LNCAP (cell line): ENCODE data around the gene SUGP1.

ENCODE experiments used
- TF ChIP-seq, protein P1 (sequence below): fragments of 450-650 bp; IDR thresholded peaks from 2 replicates; pipeline ENCODE4 v1.5.1; 2017; ENCODE audit warnings: mild to moderate bottlenecking

Gene SUGP1

DNA sequence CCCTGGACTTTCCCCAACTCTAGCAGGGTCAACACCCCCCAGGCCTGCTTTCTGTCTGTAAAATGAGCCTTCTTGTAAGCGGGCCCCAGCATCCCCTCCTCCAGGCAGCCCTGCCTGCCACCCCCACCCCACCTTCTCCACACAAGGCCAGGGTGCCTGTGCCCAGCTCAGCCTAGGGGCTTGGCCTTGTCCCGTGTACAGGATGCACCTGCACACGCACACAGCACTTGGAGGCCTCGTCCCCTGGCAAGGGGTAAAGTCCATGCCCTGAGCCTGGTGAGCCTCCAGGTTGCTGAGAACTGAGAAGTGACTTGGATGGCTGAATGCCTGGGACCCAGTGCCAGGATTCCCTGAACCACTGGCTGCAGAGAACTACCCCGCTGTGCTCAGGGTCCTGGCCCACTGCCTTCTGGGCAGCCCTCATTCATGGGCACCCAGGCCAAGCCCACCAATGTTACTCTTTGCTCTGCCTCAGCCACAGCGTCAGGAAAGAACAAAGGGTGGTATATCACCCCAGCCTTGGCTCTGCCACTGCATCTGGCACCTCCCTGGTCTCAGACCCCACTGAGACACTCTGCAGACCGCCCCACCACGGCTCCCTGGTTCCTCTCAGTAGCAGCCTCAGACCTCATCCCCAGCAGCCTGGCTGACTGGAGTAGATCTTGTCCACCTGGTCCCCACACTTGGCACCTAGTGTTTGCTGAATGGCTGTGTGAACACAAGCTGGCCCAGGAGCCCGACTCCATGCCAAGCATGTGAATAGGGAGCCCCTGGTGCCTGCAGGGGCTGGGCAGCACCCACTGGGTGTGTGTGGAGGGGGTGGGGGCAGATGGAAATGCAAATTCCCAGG, 45.4 kb downstream of the SUGP1 start:
- TF ChIP-seq, protein P1, sequence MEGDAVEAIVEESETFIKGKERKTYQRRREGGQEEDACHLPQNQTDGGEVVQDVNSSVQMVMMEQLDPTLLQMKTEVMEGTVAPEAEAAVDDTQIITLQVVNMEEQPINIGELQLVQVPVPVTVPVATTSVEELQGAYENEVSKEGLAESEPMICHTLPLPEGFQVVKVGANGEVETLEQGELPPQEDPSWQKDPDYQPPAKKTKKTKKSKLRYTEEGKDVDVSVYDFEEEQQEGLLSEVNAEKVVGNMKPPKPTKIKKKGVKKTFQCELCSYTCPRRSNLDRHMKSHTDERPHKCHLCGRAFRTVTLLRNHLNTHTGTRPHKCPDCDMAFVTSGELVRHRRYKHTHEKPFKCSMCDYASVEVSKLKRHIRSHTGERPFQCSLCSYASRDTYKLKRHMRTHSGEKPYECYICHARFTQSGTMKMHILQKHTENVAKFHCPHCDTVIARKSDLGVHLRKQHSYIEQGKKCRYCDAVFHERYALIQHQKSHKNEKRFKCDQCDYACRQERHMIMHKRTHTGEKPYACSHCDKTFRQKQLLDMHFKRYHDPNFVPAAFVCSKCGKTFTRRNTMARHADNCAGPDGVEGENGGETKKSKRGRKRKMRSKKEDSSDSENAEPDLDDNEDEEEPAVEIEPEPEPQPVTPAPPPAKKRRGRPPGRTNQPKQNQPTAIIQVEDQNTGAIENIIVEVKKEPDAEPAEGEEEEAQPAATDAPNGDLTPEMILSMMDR = no peak

DNA sequence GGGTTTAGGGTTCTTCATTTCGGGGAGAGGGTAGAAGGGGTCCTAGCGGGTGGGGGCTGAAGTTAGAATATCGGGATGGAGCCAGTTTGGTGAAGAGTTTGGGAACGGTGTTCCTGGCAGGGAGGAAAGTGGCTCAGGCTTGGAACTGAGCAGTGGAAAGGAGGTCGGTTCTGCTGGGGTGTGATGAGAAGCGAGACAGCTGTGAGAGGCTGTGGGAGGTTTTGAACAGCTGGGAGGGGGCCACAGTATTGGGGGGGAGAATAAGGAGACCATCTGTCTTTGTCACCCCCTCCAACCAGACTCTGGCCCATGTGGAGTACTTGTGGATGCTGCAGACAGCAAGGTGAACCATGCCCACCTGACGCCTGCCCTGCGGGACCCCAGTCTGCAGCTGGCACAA, 46.2 kb downstream of the SUGP1 start:
- TF ChIP-seq, protein P1 = no peak

DNA sequence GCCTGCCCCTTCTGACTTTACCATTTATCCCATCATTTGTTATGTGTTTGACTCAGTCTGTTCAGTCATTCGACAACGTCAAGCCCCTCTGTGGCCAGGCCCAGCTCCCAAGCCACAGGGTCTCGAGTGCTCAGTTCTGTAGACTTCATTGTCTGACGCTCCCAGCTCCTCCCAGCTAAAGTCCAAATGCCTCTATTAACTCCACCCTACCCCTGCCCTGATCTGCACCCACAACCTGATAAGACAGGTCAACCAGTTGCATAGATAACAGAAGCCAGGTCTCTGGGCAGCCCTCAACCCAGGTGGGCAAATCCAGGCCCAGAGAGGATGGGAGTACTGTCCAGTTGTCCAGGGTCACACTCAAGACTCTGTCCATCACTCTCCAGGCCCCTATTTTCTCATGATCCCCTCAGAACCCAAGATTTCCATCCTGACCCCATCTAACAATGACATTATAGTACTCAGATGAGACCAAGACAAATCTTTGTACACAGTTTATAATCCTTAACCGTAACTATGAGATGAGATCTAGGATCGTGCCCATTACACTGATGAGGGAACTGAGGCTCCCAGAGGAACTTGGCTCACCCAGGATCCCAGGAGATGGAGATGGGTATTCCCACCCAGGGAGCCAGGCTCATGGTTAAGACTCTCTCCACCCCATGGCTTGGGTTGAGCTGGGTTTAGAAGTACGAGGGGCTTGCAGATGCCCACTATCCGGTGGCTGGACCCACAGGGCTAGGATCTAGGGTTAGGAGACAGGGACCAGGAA, 48.3 kb downstream of the SUGP1 start:
- TF ChIP-seq, protein P1 = no peak

DNA sequence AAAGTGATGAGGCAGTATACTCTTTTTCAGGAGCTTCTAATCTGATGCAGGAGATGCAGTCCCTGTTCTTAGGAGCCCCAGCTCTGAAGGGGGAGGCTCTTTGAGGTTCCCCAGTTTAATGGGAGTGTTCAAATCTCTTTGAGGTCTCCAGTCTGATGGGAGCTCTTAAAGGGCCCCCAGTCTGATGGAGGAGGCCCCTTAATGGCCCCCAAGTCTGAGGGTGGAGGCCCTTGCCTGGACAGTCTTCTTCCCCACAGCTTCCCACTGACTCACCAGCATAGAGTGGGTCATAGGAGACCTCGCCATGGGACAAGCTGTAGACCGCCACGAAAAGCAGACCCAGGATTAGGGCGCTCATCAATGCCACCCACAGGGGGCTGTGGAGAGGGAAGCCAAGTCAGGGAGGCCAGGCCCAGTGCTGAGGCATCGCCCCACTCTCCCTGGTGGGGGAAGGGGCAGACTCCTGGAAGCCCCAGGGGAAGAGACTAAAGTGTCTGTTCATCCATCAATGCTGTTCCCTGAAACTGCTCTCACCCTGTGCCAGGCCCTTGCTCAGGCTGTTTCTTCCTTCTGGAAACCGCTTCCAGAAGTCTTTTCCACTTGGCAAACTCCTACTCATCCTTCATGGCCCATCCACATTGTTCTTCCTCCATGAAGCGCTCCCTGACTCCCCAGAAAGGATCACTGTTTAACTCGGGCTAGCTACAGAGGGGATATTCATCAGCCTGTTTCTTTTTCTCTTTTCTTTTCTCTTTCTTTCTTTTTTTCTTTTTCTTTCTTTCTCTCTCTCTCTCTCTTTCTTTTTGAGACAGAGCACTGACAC, 49.3 kb downstream of the SUGP1 start:
- TF ChIP-seq, protein P1 = no peak

DNA sequence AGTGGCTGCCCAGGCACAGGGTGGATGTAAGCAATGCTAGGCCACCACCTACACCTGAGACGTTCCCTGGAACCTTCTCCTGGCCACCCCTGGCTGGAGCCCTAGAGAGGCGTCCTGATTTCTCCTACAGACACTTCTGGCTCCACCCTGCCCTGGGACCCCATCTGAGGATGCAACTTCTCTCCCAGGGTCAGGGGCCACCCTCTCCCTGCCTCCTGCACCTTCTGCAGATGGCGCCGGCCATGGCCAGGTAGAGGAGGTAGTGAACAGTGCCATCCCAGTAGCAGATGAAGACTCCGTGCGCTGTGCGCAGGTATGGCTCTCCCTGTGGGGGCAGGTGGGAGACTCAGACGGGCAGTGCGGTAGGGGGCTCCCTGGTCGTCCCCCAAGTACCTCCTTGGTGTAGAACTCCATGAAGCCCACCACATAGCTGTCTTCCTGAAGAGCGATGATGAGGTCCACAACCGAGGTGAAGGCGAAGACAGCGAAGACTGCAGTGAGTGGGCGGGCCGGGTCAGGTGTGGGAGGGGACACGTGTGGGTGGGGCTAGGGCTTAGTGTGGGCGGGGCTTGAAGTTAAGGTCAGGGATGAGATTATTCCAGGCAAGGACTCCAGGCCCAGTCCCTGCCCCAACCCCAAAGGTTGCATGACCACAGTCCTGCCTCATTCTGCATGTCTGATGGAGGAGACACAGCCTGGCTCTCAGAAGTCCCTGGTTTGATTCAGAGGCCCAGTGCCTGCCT, 50.2 kb downstream of the SUGP1 start:
- TF ChIP-seq, protein P1 = no peak

DNA sequence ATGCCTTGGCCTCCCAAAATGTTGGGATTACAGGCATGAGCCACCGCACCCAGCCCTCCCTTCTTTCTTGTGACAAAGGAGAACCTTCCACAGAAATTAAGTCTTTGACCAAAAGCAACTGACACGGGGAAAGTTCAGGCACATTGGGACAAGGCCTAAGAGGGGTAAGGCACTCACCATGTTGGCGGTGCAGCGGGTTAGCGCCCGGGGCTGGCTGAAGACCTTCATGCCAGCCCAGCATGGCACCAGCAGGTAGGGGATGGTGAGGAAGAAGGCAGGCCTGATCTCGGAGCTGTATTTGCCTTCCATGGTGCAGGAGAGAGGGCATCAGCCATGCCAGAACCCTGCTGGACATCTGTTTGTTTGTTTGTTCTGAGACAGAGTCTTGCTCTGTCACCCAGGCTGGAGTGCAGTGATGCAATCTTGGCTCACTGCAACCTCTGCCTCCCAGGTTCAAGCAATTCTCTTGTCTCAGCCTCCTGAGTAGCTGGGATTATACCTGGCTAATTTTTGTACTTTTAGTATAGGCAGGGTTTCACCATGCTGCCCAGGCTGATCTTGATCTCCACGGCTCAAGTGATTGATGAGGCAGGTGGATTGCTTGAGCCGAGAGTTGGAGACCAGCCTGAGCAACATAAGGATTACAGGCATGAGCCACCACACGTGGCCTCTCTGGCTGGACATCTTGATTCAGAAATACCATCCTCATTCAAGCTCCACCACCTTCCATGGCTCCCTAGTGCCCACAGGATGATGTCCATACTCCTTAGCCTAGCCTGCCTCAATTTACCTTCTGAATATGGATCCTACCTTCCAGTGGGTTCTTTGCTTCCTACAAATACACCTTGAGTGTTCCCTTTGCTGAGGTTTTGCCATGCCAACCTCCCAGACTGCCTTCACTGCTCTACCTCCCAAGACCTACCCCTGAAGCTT, 51.6 kb downstream of the SUGP1 start:
- TF ChIP-seq, protein P1 = no peak
